GM18873 (cell line): Measurements from ENCODE around the gene INTS11.

Experiments used
- ATAC-seq: cut with Tn5 transposase; IDR thresholded peaks from one replicate; pipeline ENCODE4 v1.9.1; 2021; ENCODE audit warnings: mild to moderate bottlenecking, moderate library complexity, moderate number of reproducible peaks; ENCODE audit not compliant: unreplicated experiment, low FRiP score

Gene INTS11

DNA sequence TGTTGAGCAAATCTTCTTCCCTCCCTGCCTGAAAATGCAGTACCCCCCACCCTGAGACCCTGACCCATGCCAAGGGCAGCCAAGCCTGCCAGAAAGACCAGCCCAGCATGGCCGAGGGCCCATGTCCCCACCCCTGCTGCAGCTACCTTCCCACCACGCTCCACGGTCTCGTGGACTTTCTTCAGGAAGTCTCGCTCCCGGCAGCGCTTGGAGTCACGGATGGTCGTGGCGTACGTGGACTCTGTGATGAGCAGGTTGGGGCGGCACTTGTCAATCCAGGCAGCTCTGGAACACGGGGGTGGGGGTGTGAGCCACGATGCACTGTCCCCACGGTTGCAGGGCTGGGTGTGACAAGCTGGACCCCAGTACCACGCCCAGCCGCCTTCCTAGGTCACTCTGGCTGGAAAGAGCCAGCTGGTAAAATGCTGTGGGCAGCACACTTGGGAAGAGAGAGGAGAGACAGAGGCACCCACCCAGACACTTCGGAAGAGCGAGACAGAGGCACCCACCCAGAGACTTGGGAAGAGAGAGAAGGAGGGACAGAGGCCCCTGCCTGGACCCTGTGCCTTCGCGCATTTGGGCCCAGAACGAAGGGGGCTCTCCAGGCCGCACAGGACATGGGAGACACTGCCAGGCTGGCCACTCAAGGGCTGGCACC is 9.7 kb downstream of the INTS11 start:
- no peak for ATAC-seq

DNA sequence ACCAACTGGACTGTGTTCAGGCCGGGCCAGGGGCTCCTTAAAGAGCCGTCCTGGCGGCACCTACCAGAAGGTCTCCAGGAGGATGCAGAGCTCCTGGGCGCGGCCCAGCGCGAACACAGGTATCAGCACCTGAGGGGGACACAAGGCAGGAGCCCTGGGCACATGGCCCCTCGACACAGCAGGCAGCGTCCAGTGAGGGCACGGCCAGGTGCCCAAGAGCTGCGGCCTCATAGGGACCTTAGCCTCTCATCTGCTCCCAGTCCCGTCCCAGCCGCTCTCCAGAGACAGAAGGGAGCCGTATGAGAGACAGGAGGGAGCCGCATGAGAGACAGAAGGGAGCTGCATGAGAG is 10.2 kb downstream of the INTS11 start:
- no peak for ATAC-seq

DNA sequence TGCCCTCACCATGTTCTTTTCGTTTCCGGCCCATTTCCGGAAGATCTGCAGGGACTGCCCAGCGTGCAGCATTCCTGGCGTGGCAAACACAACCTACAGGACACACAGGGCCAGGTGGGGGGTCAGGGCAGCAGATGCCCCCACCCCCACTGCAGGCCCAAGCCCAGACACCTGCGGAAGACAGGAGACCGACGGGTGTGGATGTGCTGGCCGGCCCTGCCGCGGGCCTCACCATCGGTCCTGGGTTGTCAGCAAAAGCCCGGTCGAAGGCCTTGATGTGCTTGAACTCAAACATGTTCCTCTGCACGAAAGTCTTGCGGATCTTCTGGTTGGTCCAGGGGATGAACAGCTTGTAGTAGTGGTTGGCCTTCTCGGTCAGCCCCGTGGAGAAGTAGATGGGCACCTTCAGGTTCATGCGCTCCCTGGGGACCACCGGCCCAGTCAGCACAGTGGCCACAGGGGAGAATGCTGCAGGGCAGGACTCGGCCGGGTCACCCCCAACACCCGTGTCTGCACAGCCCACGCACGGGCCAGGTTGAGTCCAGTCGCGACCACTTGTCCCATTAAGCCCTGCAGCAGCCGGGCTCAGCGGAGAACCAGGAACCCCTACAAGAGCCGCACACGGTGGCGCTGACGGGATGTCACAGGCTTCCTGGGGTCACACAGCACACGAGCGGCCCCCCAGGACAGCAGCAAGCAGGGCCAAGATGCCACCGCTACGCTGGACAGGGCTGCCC is 10.8 kb downstream of the INTS11 start:
- no peak for ATAC-seq

DNA sequence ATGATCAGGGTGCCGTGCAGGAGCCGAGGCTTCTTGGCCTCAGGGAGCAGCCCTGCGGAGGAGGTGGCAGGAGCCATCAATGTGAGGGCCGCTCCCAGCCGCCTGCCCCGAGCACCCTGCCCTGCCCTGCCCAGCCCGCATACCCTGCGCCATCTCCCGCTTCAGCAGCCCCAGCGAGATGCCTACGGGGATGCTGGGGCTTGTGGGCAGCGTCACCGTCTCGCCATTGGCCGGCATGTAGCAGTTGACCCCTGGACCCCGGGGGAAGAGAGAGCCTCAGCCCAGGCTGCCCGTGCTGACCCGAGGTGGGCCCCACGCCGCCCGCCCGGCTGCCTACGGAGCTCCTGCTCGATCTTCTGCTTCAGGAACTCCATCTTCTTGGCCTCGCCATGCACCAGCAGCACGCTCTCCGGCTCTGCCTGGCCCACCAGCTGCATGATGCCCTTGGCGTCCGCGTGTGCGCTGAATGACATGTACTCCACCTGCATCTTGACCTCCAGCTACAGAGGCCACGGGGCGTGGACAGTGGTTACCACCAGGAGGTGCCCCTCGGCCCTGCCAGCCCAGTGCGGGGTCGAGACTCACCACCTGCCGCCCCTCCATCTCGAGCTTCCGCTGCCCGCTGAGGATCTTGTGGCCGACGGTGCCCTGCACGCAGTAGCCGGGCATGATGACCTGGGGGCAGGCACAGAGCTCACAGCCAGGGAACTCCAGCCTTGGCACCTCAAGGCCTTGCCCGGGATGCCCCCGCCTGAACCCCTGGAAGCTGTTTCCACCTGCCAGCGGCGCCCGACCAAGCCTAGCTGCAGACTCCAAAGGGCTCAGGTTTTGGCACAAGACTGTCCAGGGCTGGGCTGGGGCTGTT is 11.8 kb downstream of the INTS11 start:
- no peak for ATAC-seq

DNA sequence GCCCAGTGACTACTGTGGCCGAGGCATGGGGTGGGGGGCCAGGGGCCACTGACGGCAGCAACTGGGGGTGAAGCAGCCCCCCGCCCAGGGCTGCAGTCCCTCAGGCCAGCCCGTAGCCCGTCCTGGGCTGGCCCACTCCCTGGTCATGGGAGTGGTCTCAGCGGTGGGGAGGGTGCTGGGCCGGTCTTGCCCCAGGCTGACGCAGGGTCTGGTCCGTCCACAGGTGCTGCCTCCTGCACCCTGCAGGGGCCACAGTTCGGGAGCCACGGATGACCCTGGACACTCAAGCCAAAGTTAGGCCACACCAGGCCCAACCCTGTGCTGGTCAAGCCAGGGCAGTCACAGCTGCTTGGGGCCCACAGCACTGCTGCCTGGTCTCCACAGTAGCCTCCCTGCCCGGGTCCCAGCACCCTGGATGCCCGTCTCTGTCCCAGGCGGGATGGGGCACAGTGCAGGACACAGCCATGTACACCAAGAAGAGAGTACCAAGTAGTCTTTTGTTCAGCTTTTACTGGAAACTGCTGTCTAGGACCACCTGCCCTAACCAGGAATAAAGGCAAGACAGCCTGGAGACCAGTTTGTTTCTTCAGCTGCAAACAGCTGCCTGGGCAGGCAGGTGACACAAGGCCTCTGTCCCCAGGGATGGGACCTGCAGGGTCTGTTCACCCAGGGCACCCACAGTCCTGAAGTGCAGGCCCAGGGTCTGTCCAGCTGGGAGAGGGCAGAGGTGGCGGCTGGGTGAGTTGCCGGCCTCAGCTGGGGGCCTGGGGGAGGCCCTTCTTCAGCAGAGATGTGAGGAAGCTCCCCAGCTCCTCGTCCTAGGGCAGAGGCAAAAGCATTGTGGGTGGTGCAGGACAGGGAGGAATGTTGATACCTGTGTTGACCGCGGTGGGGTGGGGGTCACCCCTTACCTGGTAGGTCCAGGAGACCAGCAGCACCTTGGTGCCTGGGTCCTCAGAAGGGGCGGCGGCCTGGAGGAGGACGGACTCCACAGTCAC is 13.1 kb downstream of the INTS11 start:
- ATAC-seq: no peak

GRCh38 chr1:1310476-1311053 is 13.9 kb downstream of the INTS11 start:
- ATAC-seq: no peak

DNA sequence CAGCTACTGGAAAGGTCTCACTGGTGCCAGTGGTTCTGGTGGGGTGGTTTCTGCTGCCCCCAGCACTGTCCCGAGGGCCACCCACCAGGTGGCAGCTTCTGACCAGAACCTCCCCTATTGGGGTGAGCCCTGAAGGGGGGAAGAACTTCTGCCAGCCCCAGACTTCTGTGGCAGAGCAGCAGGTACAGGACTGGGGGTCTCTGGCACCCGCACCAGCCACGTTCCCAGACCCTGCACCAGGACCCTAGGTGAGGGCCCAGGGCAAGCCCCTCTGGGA is 14.4 kb downstream of the INTS11 start:
- no peak for ATAC-seq

DNA sequence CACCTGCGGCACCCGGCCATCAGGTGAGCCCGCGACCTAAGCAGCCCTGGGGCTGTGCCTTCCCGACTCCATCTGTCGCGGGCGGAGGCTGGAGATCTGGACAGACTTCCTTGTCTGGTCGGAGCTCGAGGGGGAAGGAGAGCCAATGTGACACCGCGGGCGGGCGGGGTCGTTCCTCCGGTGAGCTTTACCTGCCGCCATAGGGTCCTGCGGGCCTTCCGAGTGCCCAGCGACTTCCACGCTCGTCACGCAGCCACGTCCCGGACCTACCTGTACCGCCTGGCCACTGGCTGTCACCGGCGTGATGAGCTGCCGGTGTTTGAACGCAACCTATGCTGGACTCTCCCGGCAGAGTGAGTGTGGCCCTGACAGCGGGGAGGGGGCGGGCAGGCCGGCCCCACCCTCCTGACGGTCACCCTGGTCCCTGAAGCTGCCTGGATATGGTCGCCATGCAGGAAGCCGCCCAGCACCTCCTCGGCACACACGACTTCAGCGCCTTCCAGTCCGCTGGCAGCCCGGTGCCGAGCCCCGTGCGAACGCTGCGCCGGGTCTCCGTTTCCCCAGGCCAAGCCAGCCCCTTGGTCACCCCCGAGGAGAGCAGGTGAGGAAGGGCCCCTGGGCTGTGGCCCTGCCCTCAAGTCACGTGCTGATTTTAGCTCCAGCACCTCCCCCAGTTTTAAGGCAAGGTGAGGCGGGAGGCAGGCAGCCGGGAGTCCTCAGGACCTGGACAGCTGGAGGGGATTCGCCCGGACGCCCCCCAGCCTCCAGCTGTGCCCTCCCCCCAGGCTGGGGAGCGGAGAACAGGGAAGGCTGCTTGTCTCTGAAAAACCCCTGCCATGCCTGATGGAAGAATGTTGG is 15.0 kb downstream of the INTS11 start:
- ATAC-seq: no peak

DNA sequence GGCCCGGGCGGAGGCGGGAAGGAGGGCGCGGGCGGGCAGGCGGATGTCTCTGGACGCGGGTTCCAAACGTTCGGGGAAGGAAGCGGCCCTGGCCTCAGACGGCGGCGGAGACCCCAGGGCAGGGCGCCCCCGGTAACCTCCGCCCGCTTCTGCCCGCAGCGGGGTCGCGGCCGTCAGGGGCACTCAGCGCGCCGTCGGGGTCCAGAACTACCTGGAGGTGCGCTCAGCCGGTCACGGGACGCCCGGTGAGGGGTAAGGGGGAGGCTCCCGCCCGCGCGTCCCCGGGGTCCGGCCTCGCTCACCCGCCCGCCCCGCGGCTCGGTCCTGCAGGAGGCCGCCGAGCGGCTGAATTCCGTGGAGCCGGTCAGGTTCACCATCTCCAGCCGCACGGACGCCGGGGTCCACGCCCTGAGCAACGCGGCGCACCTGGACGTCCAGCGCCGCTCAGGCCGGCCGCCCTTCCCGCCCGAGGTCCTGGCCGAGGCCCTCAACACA is 15.7 kb downstream of the INTS11 start:
- peak; percentile 1 for ATAC-seq

- peak; percentile 47 for ATAC-seq
Observed at GRCh38 chr1:1307923-1308755, 16.3 kb downstream of the INTS11 start, which contains the start of the genes ACAP3 and PUSL1. Gene ACAP3 (minus strand): TSS chr1:1307930. CDS start chr1:1307815, 115 bp downstream. Gene PUSL1 (plus strand): TSS chr1:1308597. CDS start chr1:1308644, 47 bp downstream.

DNA sequence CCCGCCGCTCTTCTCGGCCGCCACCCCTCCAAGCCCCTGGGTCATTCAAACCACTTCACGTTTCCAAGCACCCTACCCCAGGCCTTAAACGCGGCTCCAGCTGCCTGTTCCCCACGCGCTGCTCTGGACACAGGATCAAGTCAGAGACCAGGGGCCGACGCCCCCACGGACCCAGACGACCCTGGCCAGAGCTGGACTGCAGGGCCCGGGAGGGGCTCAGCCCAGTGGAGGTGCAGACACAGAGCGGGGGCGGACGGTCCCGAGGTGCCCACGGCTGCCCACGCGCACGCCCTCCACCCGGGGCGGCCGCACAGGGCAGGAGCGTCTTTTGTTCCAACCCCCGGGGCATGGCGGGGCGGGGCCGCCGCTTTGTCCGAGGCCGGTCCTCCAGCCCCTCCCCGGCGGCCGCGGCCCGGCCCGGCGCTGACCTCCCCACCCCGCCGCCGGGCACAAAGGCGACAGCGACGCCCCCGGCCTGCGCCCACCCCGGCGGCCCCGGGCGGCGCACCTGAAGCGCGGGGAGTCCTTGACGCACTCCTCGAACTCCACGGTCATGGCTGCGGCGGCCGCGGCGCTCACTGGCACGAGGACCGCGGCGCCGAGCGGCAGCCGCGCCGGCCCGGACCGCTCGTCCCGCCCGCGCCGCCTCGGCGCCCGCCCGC is 17.1 kb downstream of the INTS11 start:
- no peak for ATAC-seq

- ATAC-seq: no peak
Observed at GRCh38 chr1:1306661-1307260, 17.7 kb downstream of the INTS11 start.

DNA sequence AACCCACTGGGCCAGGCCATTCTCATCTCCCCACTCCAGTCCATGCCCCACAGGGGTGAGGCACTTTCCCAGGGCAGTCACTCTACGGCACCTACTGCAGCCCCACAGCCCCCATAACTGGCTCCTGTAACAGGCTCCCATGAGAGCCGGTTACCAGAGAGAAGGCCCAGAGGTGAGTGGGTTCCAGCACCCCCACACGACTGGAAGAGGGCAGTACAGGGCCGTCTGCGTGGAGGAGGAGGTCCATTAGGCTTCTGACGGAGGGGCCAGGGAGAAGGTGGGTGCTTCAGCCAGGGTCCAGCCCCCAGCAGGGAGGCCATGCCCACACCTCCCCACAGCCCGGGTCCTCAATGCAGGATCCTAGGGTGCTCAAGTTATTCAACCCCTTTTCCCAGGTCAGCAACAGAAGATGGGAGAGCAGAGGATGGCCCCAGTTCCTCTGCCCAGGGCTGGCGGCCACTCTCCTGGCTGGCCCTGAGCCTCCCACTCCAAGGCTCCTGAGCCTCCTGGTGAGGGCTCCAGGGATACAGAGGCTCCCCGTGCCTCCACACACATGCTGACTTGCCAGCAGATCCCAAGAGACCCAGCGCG is 18.3 kb downstream of the INTS11 start:
- ATAC-seq: no peak

DNA sequence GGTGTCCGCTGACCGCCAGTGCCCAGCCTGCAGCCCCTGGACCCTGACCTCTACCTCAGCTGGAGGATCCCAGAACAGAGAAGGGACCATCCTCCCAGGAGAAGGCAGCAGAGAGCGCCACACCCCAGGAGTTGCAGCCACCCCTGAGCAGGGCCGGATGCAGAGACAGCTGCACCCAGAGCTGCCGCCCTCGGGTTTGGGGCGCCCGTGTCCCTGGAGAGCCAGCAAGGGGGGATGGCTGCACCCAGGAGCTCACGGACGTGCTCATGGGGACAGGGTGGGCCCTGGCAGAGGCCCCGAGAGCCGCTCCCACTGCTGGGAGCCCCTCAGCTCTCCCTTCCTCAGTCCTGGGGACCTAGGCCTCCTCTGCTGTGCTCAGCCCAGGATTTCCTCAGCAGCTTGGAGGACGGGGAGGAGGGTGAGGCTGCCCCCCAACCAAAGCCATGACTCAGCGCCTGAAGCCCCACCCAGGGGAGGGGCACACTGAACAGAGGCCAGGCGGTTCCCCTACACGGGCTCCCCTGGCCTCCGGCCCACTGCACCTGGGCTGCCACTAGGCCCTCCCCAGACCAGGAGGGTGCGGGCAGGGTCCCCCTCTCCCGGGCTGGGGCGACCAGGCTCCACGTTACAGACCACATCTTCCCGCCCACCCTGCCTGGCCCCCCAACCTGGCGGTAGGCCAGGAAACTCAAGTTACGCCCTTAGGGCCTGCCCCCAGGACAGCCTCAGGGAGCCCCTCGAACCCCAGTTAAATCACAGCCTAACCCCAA is 19.0 kb downstream of the INTS11 start:
- ATAC-seq: no peak

DNA sequence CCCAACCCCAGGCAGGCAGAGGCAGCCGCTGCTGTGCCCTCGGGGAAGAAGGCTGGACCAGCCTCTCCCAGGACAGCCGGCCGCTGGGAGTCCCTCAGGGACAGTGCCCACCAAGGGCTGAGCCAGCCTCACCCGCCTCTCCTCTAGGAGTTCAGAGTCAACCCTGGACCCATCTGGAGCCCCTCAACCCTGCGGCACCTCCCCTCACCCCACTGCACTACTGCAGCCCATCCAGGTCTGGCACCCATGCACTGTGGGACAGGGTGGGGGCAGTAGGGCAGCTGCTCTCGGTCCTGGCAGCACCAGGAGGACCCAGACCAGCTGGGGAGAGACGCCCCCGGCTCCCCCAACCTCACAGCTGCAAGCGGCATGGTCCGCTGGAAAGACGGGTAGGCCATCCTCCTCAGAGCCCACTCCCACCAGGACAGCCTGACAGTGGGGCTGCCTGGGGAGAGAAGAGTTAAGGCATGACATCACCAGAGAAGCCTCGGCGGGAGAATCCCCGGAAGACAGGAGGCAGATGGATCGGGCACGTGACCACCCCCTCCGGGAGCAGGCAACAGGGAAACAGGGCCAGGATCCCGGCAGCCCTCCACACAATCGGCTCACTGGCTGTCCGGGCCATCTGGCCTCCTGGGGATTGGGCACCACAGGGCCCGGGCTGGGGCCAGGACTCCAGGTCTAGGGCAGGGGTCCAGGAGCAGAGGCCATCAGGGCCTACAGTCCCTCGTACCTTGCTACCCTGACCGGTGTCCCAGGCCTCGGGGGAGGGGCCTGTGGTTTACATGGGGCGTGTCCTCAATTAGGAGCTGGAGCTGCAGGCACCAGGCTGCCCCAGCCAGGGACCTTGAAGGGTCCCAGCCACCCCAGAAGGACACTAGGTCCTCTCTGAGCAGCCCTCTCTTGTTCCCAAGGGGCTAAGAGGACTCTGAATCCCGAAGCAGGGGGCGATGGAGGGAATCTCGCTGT is 19.8 kb downstream of the INTS11 start:
- ATAC-seq: no peak
